Measurements from ENCODE around the gene GADD45GIP1. TPM values are rescaled to one million over a fixed set of nuclear protein-coding genes. Genes with fewer than 3 reads are reported as not detected.

Gene GADD45GIP1
- total RNA-seq, 1 donor from 2014 or later = 18.8 TPM

DNA sequence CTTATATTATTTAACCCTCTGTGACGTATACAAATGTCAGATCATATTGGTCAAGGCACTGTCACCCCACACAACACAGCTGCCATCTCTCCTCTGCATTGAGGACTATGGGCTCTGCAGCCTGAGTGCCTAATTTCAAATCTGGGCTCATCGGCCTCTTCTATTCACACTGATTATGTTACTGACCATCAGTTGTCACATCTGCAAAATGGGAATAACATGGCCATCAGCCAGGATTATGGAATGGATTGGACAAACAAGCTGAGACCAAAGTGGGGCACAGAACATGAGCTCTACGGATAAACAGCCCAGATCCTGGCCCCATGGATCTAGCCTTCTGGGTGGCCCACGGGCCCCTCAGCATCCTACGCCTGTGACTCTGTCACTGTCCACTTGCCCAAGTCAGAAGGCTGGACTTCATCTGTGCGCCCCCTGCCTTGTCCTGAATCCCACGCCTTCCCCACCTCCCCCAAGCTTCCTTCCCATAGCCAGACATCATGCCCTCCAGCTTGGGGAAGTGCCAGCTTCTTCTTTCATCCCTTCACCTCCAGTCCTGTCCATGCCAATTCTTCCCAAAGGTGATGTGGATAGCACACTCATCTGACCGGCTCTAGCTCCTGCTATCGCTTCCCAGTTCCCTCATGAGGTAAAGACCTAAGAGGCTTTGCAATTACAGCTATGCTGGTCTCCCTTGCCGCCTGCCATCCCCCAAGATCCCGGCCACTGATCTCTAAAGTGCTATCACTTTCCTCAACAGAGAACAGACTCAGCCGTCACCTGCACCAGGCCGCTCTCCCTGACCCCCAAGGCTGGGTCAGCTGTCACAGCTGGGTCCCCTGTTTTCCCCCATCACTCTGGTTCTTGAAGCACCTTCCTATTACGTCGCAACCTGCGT is 24.4 kb downstream of the GADD45GIP1 start:
- H3K27ac Mint-ChIP-seq = peak overlapping the region; percentile 84
- no peak for DNase-seq (ENCODE audit: low spot score in 2 of 2, unreplicated experiment in 2 of 2)
- TF ChIP-seq, protein P1, sequence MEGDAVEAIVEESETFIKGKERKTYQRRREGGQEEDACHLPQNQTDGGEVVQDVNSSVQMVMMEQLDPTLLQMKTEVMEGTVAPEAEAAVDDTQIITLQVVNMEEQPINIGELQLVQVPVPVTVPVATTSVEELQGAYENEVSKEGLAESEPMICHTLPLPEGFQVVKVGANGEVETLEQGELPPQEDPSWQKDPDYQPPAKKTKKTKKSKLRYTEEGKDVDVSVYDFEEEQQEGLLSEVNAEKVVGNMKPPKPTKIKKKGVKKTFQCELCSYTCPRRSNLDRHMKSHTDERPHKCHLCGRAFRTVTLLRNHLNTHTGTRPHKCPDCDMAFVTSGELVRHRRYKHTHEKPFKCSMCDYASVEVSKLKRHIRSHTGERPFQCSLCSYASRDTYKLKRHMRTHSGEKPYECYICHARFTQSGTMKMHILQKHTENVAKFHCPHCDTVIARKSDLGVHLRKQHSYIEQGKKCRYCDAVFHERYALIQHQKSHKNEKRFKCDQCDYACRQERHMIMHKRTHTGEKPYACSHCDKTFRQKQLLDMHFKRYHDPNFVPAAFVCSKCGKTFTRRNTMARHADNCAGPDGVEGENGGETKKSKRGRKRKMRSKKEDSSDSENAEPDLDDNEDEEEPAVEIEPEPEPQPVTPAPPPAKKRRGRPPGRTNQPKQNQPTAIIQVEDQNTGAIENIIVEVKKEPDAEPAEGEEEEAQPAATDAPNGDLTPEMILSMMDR (IDR thresholded peaks at IDR 0.05; ENCODE audit: unreplicated experiment) = no peak
- H3K9me3 Mint-ChIP-seq = no peaks in the 10 kb centered on the region
- H3K36me3 Mint-ChIP-seq = peaks cover 10% of the 10 kb centered on the region
- H3K4me1 Mint-ChIP-seq = peaks cover 20% of the 10 kb centered on the region
- H3K27me3 Mint-ChIP-seq (ENCODE audit: low read depth) = no peaks in the 10 kb centered on the region
- H3K4me3 Mint-ChIP-seq = peak overlapping the region; percentile 89

DNA sequence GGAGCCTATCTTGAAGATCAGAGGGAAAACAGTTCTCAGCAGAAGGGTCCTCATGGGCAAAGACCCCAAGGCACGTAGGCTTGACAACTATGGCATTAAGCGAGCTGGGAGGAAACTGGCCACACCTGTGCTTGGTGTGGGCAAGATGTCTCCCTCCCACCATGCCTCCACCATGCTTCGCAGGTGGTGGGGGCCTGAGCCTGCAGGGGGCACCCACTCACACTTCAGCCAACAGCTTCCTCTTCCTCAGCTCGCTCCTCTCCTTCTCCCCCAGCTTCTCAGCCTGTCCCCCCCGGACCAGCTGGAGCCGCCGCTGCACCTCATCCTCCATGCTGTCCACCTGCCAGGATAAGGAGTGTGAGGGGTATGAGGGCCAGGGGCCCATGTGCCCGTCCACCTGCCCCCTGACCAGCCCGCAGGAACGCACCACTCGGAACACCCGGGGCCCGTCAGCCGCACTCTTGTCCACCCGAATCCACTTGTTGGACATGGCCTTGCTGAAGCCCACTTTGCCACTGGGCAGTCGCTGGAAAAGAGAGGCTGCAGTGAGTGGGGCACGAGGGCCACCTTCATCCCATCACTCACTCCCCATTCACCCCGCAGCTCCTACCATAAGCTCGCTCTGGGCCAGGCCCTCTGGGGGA is 26.9 kb downstream of the GADD45GIP1 start:
- Mint-ChIP-seq H3K4me3 (no peak overlapping the region), H3K36me3 (peaks cover 17% of the 10 kb centered on the region)
- TF ChIP-seq, protein P1 (IDR thresholded peaks at IDR 0.05; ENCODE audit: unreplicated experiment) = no peak

DNA sequence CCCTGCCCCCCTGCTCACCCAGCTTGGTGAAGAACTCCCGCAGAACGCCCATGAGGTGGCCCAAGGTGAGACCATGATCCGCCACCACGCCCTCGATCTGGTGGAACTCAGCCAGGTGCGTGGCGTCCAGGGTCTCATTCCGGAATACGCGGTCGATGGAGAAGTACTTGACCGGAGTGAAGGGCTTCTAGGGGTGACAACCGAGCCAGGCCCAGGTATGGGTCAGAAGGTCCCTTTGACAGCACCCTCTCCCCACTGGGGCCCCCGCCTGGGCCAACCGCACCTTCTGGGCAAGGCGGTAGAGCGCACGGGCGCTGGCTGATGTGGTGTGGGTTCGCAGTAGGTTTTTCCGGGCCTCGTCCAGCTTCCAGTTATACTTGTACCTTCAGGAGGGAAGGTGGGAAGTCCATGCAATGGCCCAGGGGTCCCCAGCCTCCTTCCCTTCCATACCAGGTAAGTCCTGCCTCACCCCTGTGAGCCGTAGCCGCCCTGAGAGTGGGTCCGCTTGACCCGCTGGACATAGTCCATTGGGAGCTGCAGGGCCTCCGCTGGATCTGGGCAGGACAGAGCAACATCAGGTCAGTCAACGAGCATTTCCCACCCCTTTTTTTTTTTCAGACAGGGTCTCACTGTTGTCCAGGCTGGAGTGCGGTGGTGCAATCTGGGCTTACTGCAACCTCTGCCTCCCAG is 32.3 kb downstream of the GADD45GIP1 start:
- H3K9me3 Mint-ChIP-seq = no peaks in the 10 kb centered on the region

More for the DNA sequence above, 26.9 kb downstream of the GADD45GIP1 start:
- Mint-ChIP-seq H3K9me3 (no peaks in the 10 kb centered on the region), H3K4me1 (peaks cover 15% of the 10 kb centered on the region), H3K27me3 (ENCODE audit: low read depth) (no peaks in the 10 kb centered on the region), H3K27ac (no peak overlapping the region)
- no peak for DNase-seq (ENCODE audit: low spot score in 2 of 2, unreplicated experiment in 2 of 2)

DNA sequence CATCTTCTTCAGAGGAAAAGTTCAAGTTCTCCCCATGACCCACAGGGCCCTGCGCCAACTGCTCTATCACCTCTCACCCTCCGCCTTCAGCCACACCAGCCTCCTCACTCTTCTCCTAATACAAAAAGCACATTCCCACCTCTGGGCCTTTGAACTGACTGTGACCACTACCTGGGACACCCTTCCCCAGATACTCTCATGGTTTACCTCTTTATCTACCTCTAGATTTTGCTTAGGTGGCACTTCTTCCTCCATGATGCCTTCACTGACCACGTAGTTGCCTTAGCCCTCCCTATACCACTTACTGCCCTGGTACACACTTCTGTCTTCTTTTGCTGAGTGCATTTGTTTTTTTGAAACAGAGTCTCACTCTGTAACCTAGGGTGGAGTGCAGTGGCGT is 34.1 kb downstream of the GADD45GIP1 start:
- TF ChIP-seq, protein P1 (IDR thresholded peaks at IDR 0.05; ENCODE audit: unreplicated experiment) = no peak
- Mint-ChIP-seq H3K4me3 (no peak overlapping the region), H3K36me3 (peaks cover 27% of the 10 kb centered on the region), H3K9me3 (no peaks in the 10 kb centered on the region), H3K27ac (no peak overlapping the region), H3K27me3 (ENCODE audit: low read depth) (no peaks in the 10 kb centered on the region), H3K4me1 (peaks cover 10% of the 10 kb centered on the region)
- DNase-seq (ENCODE audit: low spot score in 2 of 2, unreplicated experiment in 2 of 2) = no peak

More for the DNA sequence above, 32.3 kb downstream of the GADD45GIP1 start:
- H3K4me3 Mint-ChIP-seq = no peak overlapping the region
- DNase-seq (ENCODE audit: low spot score in 2 of 2, unreplicated experiment in 2 of 2) = no peak
- no peaks in the 10 kb centered on the region for H3K27me3 Mint-ChIP-seq (ENCODE audit: low read depth)
- H3K4me1 Mint-ChIP-seq = peaks cover 3% of the 10 kb centered on the region
- no peak overlapping the region for H3K27ac Mint-ChIP-seq
- peaks cover 36% of the 10 kb centered on the region for H3K36me3 Mint-ChIP-seq
- TF ChIP-seq, protein P1 (IDR thresholded peaks at IDR 0.05; ENCODE audit: unreplicated experiment) = no peak

DNA sequence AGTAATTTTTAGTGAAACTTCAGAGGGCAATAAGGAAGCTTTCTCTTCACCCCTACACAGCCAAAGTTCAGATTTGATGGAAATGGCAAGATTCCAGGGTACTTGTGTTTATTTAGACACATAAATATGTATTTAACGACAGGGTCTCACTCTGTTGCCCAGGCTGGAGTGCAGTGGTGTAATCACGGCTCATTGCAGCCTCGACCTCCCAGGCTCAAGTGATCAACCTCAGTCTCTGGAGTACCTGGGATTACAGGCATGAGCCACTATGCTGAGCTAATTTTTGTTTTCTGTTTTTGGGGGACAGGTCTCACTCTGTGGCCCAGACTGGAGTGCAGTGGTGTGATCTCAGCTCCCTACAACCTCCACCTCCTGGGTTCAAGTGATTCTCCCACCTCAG is 36.0 kb downstream of the GADD45GIP1 start:
- H3K27me3 Mint-ChIP-seq (ENCODE audit: low read depth) = no peaks in the 10 kb centered on the region
- H3K4me3 Mint-ChIP-seq = no peak overlapping the region
- TF ChIP-seq, protein P1 (IDR thresholded peaks at IDR 0.05; ENCODE audit: unreplicated experiment) = no peak
- no peak for DNase-seq (ENCODE audit: low spot score in 2 of 2, unreplicated experiment in 2 of 2)
- peaks cover 19% of the 10 kb centered on the region for H3K36me3 Mint-ChIP-seq
- H3K27ac Mint-ChIP-seq = peak overlapping the region; percentile 96
- no peaks in the 10 kb centered on the region for H3K9me3 Mint-ChIP-seq
- peaks cover 10% of the 10 kb centered on the region for H3K4me1 Mint-ChIP-seq

All from mesothelial cell of epicardium (in vitro differentiated cells).